Measurements from ENCODE around the gene STYXL1.

STYXL1 gene

DNA sequence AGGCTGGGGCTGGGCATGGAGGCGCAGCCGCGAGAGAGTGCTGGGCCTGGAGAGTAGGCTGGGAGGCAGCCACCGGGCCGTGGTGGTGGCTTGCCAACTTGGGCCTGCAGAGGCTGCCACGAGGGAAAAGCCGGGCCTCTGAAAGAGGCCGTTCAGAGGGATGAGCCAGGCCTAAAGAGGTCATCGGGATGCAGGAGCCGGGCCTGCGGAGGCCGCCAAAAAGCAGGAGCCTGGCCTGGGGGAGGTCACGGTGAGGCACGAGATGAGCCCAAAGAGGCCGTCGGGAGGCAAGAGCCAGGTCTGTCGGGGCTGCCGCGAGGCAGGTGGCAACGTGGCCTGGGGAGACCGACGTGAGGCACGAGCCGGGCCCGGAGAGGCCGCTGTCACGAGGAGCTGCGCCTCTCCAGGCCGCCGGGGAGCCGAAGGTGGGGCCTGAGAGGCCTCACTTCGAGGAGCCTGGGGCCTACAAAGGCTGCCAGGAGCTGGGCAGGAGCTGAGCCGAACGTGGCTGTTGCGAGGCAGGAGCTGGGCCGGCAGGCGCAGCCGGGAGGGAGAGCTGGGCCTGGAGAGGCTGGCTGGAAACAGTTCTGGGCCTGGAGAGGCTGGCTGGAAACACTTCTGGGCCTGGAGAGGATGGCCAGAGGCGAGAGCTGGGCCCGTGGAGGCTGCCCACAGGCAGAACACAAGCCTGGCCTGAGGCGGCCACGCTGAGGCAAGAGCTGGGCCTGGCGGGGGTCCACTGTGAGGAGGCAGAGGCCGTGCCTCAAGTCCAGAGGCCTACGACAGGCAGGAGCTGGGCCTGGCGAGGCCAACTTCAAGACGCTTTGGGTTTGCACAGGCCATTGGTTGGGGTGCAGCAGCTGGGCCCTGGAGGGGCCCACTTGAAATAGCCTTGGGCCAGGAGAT, 24.7 kb upstream of the STYXL1 start:
- TF ChIP-seq, protein P1, sequence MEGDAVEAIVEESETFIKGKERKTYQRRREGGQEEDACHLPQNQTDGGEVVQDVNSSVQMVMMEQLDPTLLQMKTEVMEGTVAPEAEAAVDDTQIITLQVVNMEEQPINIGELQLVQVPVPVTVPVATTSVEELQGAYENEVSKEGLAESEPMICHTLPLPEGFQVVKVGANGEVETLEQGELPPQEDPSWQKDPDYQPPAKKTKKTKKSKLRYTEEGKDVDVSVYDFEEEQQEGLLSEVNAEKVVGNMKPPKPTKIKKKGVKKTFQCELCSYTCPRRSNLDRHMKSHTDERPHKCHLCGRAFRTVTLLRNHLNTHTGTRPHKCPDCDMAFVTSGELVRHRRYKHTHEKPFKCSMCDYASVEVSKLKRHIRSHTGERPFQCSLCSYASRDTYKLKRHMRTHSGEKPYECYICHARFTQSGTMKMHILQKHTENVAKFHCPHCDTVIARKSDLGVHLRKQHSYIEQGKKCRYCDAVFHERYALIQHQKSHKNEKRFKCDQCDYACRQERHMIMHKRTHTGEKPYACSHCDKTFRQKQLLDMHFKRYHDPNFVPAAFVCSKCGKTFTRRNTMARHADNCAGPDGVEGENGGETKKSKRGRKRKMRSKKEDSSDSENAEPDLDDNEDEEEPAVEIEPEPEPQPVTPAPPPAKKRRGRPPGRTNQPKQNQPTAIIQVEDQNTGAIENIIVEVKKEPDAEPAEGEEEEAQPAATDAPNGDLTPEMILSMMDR (IDR thresholded peaks at IDR 0.05; ENCODE audit: borderline replicate concordance, control extremely low read depth, extremely low read depth, insufficient read depth, missing control alignments) = no peak
- DNase-seq (ENCODE audit: low spot score) = peak; percentile 3
- in situ Hi-C loops (cut with MboI; ENCODE audit: low sequenced_read_pairs, unreplicated experiment) = no loop called here

DNA sequence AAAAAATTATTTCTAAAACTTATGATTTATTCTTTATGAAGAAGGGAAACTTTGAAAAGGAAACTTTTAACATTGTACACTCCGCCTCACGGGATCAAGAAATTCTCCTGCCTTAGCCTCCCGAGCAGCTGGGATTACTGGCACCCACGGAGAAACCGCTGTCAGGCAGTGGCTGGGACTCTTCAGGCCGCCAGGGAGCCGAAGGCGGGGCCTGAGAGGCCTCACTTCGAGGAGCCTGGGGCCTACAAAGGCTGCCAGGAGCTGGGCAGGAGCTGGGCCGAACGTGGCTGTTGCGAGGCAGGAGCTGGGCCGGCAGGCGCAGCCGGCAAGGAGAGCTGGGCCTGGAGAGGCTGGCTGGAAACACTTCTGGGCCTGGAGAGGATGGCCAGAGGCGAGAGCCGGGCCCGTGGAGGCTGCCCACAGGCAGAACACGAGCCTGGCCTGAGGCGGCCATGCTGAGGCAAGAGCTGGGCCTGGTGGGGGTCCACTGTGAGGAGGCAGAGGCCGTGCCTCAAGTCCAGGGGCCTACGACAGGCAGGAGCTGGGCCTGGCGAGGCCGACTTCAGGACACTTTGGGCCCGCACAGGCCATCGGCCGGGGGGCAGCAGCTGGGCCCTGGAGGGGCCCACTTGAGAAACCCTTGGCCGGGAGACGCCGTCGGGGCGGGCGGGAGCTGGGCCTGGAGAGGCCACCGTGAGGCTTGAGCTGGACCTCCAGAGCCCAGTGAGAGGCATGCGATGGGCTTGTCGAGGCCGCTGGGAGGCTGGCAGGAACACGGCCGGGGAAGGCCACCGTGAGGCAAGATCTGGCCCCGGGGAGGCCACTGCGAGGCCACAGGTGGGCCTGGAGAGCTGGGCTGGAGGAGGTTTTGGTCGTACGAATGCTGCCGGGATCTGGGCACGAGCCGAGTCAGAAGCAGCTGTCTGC, 23.8 kb upstream of the STYXL1 start:
- peak; percentile 2 for DNase-seq (ENCODE audit: low spot score)
- TF ChIP-seq, protein P1 (IDR thresholded peaks at IDR 0.05; ENCODE audit: borderline replicate concordance, control extremely low read depth, extremely low read depth, insufficient read depth, missing control alignments) = no peak
- in situ Hi-C loops (cut with MboI; ENCODE audit: low sequenced_read_pairs, unreplicated experiment) = no loop called here

DNA sequence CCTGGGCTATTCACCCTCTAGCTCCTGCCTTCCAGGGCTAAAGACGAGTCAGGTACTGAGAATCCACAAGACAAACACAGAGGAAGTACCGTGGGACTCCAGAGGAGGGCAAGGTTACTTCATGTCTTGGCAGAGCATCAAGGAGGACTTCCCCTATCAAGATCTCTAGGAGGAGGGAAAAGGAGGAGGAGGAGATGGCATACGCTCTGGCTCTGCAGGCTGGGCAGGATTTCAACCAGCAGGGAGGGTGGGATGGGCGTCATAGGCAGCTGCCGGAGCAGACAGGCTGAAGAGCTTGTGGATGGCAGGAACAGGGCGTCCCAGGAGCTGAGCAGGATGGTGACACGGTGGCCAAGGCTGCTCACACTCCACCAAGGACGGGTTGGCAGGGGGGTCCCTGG, 21.4 kb upstream of the STYXL1 start:
- DNase-seq (ENCODE audit: low spot score) = peak; percentile 30
- in situ Hi-C loops (cut with MboI; ENCODE audit: low sequenced_read_pairs, unreplicated experiment) = no loop called here
- TF ChIP-seq, protein P1 (IDR thresholded peaks at IDR 0.05; ENCODE audit: borderline replicate concordance, control extremely low read depth, extremely low read depth, insufficient read depth, missing control alignments) = no peak

DNA sequence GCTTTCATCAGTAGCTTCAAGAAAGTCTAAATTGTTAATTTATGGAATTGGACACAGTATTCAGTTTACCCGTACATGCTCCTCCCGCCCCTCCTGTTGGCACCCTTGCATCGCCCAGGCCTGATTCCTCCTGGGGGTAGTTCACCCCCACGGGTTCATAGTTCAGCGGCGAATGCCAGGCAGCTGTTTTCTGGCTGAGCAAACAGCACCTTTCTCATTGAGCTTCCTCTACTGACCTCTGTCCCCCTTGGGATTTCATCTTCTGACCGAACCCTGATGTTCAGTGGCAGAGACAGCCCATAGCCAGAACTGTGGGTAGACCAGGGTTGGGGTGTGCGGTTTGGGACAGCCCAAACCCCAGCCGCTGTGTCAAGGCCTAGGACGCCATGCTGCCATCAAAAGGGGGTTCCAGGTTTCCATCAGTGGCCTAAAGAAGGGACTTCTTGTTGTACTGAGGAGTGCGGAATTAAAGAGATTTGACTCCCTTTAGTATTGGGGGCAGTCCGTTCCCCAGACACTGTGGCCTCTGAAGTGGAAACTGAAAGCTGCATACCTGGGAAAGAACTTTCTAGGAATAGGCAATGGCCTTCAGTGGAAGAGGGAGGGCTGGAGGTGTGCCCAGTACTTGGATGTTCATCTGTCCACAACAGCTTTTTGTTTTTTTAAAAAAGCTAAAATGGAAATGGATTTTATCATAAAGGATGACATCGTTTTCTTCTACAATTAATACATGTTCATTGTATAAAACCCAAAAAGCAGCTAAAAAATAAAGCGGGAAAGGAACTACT, 19.1 kb upstream of the STYXL1 start:
- in situ Hi-C loops (cut with MboI; ENCODE audit: low sequenced_read_pairs, unreplicated experiment) = no loop called here
- TF ChIP-seq, protein P1 (IDR thresholded peaks at IDR 0.05; ENCODE audit: borderline replicate concordance, control extremely low read depth, extremely low read depth, insufficient read depth, missing control alignments) = no peak
- peak; percentile 11 for DNase-seq (ENCODE audit: low spot score)

DNA sequence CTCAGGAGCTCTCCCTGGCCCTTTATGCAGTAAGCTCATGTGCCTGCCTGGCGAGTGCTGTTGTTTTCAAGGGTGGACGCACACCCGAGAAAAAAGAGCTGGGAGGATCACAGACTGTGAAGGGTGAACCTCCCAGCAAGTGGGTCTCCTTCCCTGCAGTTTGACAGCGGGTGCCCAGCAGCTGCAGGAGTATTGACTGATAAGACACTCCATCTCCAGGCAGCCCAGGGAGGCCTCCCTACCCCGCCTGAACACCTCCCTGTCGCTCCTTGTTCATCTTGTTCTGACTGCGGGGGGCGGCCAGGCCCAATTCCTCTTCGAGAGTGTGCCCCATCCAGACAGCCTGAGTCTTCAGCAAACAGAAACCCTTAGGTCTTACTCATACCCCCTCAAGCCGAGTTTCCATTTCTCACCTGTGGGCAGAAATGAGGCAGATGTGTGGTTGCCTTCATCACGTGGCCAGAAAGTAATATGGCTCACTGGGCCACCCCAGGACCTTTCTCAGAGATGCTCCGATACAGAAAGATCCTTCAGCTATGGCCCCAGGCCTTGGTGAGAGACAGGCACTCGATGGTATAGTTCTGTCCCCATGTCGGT, 17.3 kb upstream of the STYXL1 start:
- in situ Hi-C loops (cut with MboI; ENCODE audit: low sequenced_read_pairs, unreplicated experiment) = no loop called here
- TF ChIP-seq, protein P1 (IDR thresholded peaks at IDR 0.05; ENCODE audit: borderline replicate concordance, control extremely low read depth, extremely low read depth, insufficient read depth, missing control alignments) = no peak
- peak; percentile 20 for DNase-seq (ENCODE audit: low spot score)
